ENCODE results near the gene EPB41L4B.

- TF ChIP-seq CTCF (conservative IDR thresholded peaks at IDR 0.05 in 1 of 2, IDR thresholded peaks at IDR 0.05 in 1 of 2; ENCODE audit: low read depth in 1 of 2, low read length in 2 of 2) (no peak), EZH2 (IDR thresholded peaks at IDR 0.05; ENCODE audit: low read length, missing control alignments) (peak; percentile 74)
Observed at GRCh38 chr9:109166771-109167601, 153.9 kb downstream of the EPB41L4B start, which contains the start of gene FRRS1L.
